Karpas-422 (cell line): ENCODE measurements around the gene FUZ. TPM values are rescaled to one million over a fixed set of nuclear protein-coding genes. Genes with fewer than 3 reads are reported as not detected.

ENCODE experiments used
- DNase-seq: peaks from one replicate; pipeline ENCODE4 v3.0.0-alpha.2; 2015
- H2AFZ ChIP-seq: fragments of 200-600 bp; sonication (generic); 2 replicates; pipeline ENCODE4 v1.6.1; 2014; ENCODE audit warnings: antibody characterized with exemption, low read length, mixed read lengths
- H3K27ac ChIP-seq: fragments of 200-600 bp; sonication (generic); 2 replicates; pipeline ENCODE4 v1.5.1; 2014; ENCODE audit warnings: mild to moderate bottlenecking, low read length, moderate library complexity
- H3K27me3 ChIP-seq: fragments of 200-600 bp; sonication (generic); 2 replicates; pipeline ENCODE4 v1.6.1; 2014; ENCODE audit warnings: low read length, mixed read lengths
- H3K36me3 ChIP-seq: fragments of 200-600 bp; sonication (generic); 2 replicates; pipeline ENCODE4 v1.6.1; 2014; ENCODE audit warnings: low read length, mixed read lengths; ENCODE audit not compliant: insufficient read depth
- H3K4me1 ChIP-seq: fragments of 200-600 bp; sonication (generic); 2 replicates; pipeline ENCODE4 v1.6.1; 2014; ENCODE audit warnings: mild to moderate bottlenecking, low read length, mixed read lengths
- H3K4me2 ChIP-seq: fragments of 200-600 bp; sonication (generic); 2 replicates; pipeline ENCODE4 v1.6.1; 2014; ENCODE audit warnings: low read length, low read depth, mild to moderate bottlenecking; ENCODE audit not compliant: poor library complexity, severe bottlenecking
- H3K4me3 ChIP-seq: fragments of 200-600 bp; sonication (generic); 2 replicates; pipeline ENCODE4 v1.5.1; 2014; ENCODE audit warnings: mild to moderate bottlenecking, antibody characterized with exemption, low read length, mixed read lengths
- H3K79me2 ChIP-seq: fragments of 200-600 bp; sonication (generic); 2 replicates; pipeline ENCODE4 v1.6.1; 2014; ENCODE audit warnings: mild to moderate bottlenecking, low read length, mixed read lengths
- H3K9ac ChIP-seq: fragments of 200-600 bp; sonication (generic); 2 replicates; pipeline ENCODE4 v1.6.0; 2014; ENCODE audit warnings: low read length
- H3K9me2 ChIP-seq: fragments of 200-600 bp; sonication (generic), shearing (Covaris generic); replicated peaks from 2 replicates; pipeline ENCODE4 v1.6.0; 2014; ENCODE audit warnings: mild to moderate bottlenecking, low read length, moderate library complexity; ENCODE audit not compliant: insufficient read depth
- H3K9me3 ChIP-seq: fragments of 300-700, 200-600 bp; sonication (generic); 2 replicates; pipeline ENCODE4 v1.6.1; 2014; ENCODE audit warnings: low read length, mixed read lengths
- H4K20me1 ChIP-seq: fragments of 200-600 bp; sonication (generic); 2 replicates; pipeline ENCODE4 v1.6.1; 2014; ENCODE audit warnings: mild to moderate bottlenecking, antibody characterized with exemption, low read length, low read depth; ENCODE audit not compliant: insufficient read depth
- total RNA-seq: library from RNA; depleted of rRNA; stranded (reverse); fragments of >200 nt; shearing (Covaris generic); gene quantifications from 2 replicates; pipeline ENCODE4 v1.2.3, GENCODE V29; 2014; ENCODE audit warnings: low replicate concordance

The FUZ gene
- total RNA-seq, 1 experiment from 2014 or later: 15.8 TPM

- H3K4me3 ChIP-seq: no peak overlapping the region
- H4K20me1 ChIP-seq: peaks cover under 1% of the 10 kb centered on the region; the same call in 1 of the 2 replicates
- H3K27me3 ChIP-seq: no peaks in the 10 kb centered on the region
- H3K27ac ChIP-seq: no peak overlapping the region
- no peaks in the 10 kb centered on the region for H3K9me3 ChIP-seq
- H3K36me3 ChIP-seq: peaks cover 8% of the 10 kb centered on the region; the same call in 1 of the 2 replicates
- DNase-seq: no peak
- peaks cover 8% of the 10 kb centered on the region for H3K4me1 ChIP-seq
- H3K79me2 ChIP-seq: peaks cover 34% of the 10 kb centered on the region
- no peak overlapping the region for H3K4me2 ChIP-seq
- no peaks in the 10 kb centered on the region for H3K9me2 ChIP-seq
- H2AFZ ChIP-seq: no peak overlapping the region
- no peak overlapping the region for H3K9ac ChIP-seq
Observed at GRCh38 chr19:49782515-49782914, 30.6 kb downstream of the FUZ start.

GRCh38 chr19:49781394-49781793 is 31.7 kb downstream of the FUZ start:
- peaks cover 8% of the 10 kb centered on the region; the same call in 1 of the 2 replicates for H3K36me3 ChIP-seq
- H3K4me1 ChIP-seq: peaks cover 8% of the 10 kb centered on the region
- H2AFZ ChIP-seq: no peak overlapping the region
- no peak for DNase-seq
- no peaks in the 10 kb centered on the region for H3K9me2 ChIP-seq
- no peak overlapping the region for H3K9ac ChIP-seq
- no peaks in the 10 kb centered on the region for H4K20me1 ChIP-seq
- peaks cover 36% of the 10 kb centered on the region for H3K79me2 ChIP-seq
- H3K27me3 ChIP-seq: no peaks in the 10 kb centered on the region
- H3K4me2 ChIP-seq: no peak overlapping the region
- H3K9me3 ChIP-seq: no peaks in the 10 kb centered on the region
- H3K4me3 ChIP-seq: no peak overlapping the region
- H3K27ac ChIP-seq: no peak overlapping the region

- Histone ChIP-seq H3K9ac (no peak overlapping the region), H2AFZ (no peak overlapping the region), H3K9me3 (no peaks in the 10 kb centered on the region), H3K27me3 (no peaks in the 10 kb centered on the region), H4K20me1 (no peaks in the 10 kb centered on the region), H3K4me2 (no peak overlapping the region), H3K79me2 (peaks cover 39% of the 10 kb centered on the region), H3K4me1 (peaks cover 8% of the 10 kb centered on the region), H3K9me2 (no peaks in the 10 kb centered on the region), H3K36me3 (peaks cover 8% of the 10 kb centered on the region; the same call in 1 of the 2 replicates), H3K27ac (no peak overlapping the region), H3K4me3 (no peak overlapping the region)
- DNase-seq: no peak
Observed at GRCh38 chr19:49780861-49781260, 32.2 kb downstream of the FUZ start.

GRCh38 chr19:49779731-49780555 is 33.1 kb downstream of the FUZ start:
- Histone ChIP-seq H3K9me3 (no peaks in the 10 kb centered on the region), H3K27me3 (no peaks in the 10 kb centered on the region), H3K79me2 (peaks cover 42% of the 10 kb centered on the region), H4K20me1 (no peaks in the 10 kb centered on the region), H3K4me2 (no peak overlapping the region), H3K27ac (no peak overlapping the region), H3K36me3 (peaks cover 8% of the 10 kb centered on the region; the same call in 1 of the 2 replicates), H3K4me1 (peaks cover 8% of the 10 kb centered on the region), H2AFZ (no peak overlapping the region), H3K9me2 (no peaks in the 10 kb centered on the region), H3K9ac (no peak overlapping the region), H3K4me3 (no peak overlapping the region)
- DNase-seq: no peak

- Histone ChIP-seq H3K4me1 (peaks cover 8% of the 10 kb centered on the region), H3K4me2 (no peak overlapping the region), H3K9ac (no peak overlapping the region), H3K36me3 (no peaks in the 10 kb centered on the region), H4K20me1 (0 out of 2 replicates have a peak, but pooled peaks cover 5% of the 10 kb centered on the region), H3K4me3 (no peak overlapping the region), H3K9me3 (no peaks in the 10 kb centered on the region), H3K9me2 (no peaks in the 10 kb centered on the region), H3K79me2 (peaks cover 67% of the 10 kb centered on the region), H3K27ac (no peak overlapping the region), H2AFZ (no peak overlapping the region), H3K27me3 (no peaks in the 10 kb centered on the region)
- DNase-seq: no peak
Observed at GRCh38 chr19:49776371-49776764, 36.7 kb downstream of the FUZ start.

GRCh38 chr19:49775742-49776370 is 37.2 kb downstream of the FUZ start:
- no peak for DNase-seq
- H3K27ac ChIP-seq: no peak overlapping the region
- H3K79me2 ChIP-seq: peaks cover 65% of the 10 kb centered on the region
- no peak overlapping the region for H3K4me3 ChIP-seq
- H3K4me2 ChIP-seq: no peak overlapping the region
- H3K36me3 ChIP-seq: no peaks in the 10 kb centered on the region
- 0 out of 2 replicates have a peak, but pooled peaks cover 5% of the 10 kb centered on the region for H4K20me1 ChIP-seq
- H3K9me2 ChIP-seq: no peaks in the 10 kb centered on the region
- no peaks in the 10 kb centered on the region for H3K27me3 ChIP-seq
- no peak overlapping the region for H2AFZ ChIP-seq
- H3K4me1 ChIP-seq: peaks cover 8% of the 10 kb centered on the region
- H3K9me3 ChIP-seq: no peaks in the 10 kb centered on the region
- no peak overlapping the region for H3K9ac ChIP-seq

- Histone ChIP-seq H3K36me3 (no peaks in the 10 kb centered on the region), H3K9ac (no peak overlapping the region), H4K20me1 (0 out of 2 replicates have a peak, but pooled peaks cover 5% of the 10 kb centered on the region), H3K79me2 (peaks cover 67% of the 10 kb centered on the region), H3K27me3 (no peaks in the 10 kb centered on the region), H3K4me1 (peaks cover 5% of the 10 kb centered on the region), H2AFZ (no peak overlapping the region), H3K4me2 (no peak overlapping the region), H3K27ac (no peak overlapping the region), H3K4me3 (no peak overlapping the region), H3K9me2 (no peaks in the 10 kb centered on the region), H3K9me3 (no peaks in the 10 kb centered on the region)
- no peak for DNase-seq
Observed at GRCh38 chr19:49774969-49775368, 38.1 kb downstream of the FUZ start.

- peaks cover 73% of the 10 kb centered on the region for H3K79me2 ChIP-seq
- H3K27me3 ChIP-seq: no peaks in the 10 kb centered on the region
- H3K9me3 ChIP-seq: no peaks in the 10 kb centered on the region
- no peak overlapping the region for H2AFZ ChIP-seq
- H3K4me2 ChIP-seq: no peak overlapping the region
- H3K27ac ChIP-seq: no peak overlapping the region
- H3K9ac ChIP-seq: no peak overlapping the region
- no peak for DNase-seq
- no peak overlapping the region for H3K4me3 ChIP-seq
- H3K4me1 ChIP-seq: no peaks in the 10 kb centered on the region
- H3K36me3 ChIP-seq: no peaks in the 10 kb centered on the region
- no peaks in the 10 kb centered on the region for H3K9me2 ChIP-seq
- 0 out of 2 replicates have a peak, but pooled peaks cover 5% of the 10 kb centered on the region for H4K20me1 ChIP-seq
Observed at GRCh38 chr19:49773663-49774350, 39.3 kb downstream of the FUZ start.
